ENCODE measurements around the gene FMN2.
A peak's percentile ranks its signal among the peaks of the same experiment; 100 is the strongest.

The FMN2 gene

DNA sequence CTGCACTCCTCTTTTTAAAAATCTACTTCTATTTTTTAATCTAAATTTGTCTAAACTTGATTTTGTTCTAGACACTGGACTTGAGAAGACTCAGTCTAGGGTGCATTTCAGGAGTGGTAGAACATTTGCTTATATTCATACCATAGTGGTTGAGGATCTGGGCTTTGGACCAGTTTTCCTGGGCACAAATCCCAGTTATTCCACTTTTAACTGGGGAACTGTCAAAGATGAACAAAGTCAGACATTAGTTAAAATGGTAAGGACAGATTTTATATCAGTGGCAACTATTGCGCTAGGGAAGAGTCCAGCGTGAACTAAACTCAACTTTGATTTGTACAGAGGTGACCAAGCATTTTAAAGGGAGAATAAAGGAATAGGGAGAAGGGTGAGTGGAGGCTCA lies 102.4 kb downstream of the FMN2 start:
- TF ChIP-seq, protein P1, sequence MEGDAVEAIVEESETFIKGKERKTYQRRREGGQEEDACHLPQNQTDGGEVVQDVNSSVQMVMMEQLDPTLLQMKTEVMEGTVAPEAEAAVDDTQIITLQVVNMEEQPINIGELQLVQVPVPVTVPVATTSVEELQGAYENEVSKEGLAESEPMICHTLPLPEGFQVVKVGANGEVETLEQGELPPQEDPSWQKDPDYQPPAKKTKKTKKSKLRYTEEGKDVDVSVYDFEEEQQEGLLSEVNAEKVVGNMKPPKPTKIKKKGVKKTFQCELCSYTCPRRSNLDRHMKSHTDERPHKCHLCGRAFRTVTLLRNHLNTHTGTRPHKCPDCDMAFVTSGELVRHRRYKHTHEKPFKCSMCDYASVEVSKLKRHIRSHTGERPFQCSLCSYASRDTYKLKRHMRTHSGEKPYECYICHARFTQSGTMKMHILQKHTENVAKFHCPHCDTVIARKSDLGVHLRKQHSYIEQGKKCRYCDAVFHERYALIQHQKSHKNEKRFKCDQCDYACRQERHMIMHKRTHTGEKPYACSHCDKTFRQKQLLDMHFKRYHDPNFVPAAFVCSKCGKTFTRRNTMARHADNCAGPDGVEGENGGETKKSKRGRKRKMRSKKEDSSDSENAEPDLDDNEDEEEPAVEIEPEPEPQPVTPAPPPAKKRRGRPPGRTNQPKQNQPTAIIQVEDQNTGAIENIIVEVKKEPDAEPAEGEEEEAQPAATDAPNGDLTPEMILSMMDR (IDR thresholded peaks at IDR 0.05) = no peak

GRCh38 chr1:240198376-240198775 lies 106.7 kb downstream of the FMN2 start:
- no peaks in the 10 kb centered on the region for H3K4me1 ChIP-seq
- no peak overlapping the region for H3K4me2 ChIP-seq (ENCODE audit: low read length)
- no peak overlapping the region for H3K9ac ChIP-seq
- H2AFZ ChIP-seq = no peak overlapping the region
- no peaks in the 10 kb centered on the region for H3K36me3 ChIP-seq (ENCODE audit: control insufficient read depth, insufficient read depth, low read length)
- TF ChIP-seq, protein P1 (IDR thresholded peaks at IDR 0.05) = no peak
- H3K9me3 ChIP-seq (ENCODE audit: control insufficient read depth, low read length) = no peaks in the 10 kb centered on the region
- peaks cover 3% of the 10 kb centered on the region for H3K79me2 ChIP-seq
- H3K27me3 ChIP-seq (ENCODE audit: control insufficient read depth, insufficient read depth, low read length) = no peaks in the 10 kb centered on the region
- no peak overlapping the region for H3K27ac ChIP-seq
- no peak overlapping the region for H3K4me3 ChIP-seq (ENCODE audit: low read depth, low read length)

More for the DNA sequence above, 102.4 kb downstream of the FMN2 start:
- Histone ChIP-seq H3K4me3 (ENCODE audit: low read depth, low read length) (no peak overlapping the region), H3K9ac (no peak overlapping the region), H3K4me1 (no peaks in the 10 kb centered on the region), H3K79me2 (peaks cover 3% of the 10 kb centered on the region), H2AFZ (no peak overlapping the region), H3K36me3 (ENCODE audit: control insufficient read depth, insufficient read depth, low read length) (no peaks in the 10 kb centered on the region), H3K9me3 (ENCODE audit: control insufficient read depth, low read length) (no peaks in the 10 kb centered on the region), H3K27ac (no peak overlapping the region), H3K27me3 (ENCODE audit: control insufficient read depth, insufficient read depth, low read length) (no peaks in the 10 kb centered on the region), H3K4me2 (ENCODE audit: low read length) (no peak overlapping the region)

- Histone ChIP-seq H3K79me2 (peaks cover 3% of the 10 kb centered on the region), H3K4me2 (ENCODE audit: low read length) (peak overlapping the region; percentile 37), H3K36me3 (ENCODE audit: control insufficient read depth, insufficient read depth, low read length) (no peaks in the 10 kb centered on the region), H3K27ac (peak overlapping the region; percentile 46), H2AFZ (no peak overlapping the region), H3K4me3 (ENCODE audit: low read depth, low read length) (no peak overlapping the region), H3K9ac (no peak overlapping the region), H3K27me3 (ENCODE audit: control insufficient read depth, insufficient read depth, low read length) (no peaks in the 10 kb centered on the region), H3K9me3 (ENCODE audit: control insufficient read depth, low read length) (no peaks in the 10 kb centered on the region), H3K4me1 (no peaks in the 10 kb centered on the region)
- TF ChIP-seq, protein P1 (IDR thresholded peaks at IDR 0.05) = no peak
These were observed 108.3 kb downstream of the FMN2 start for GRCh38 chr1:240199758-240200645.

- no peak overlapping the region for H3K27ac ChIP-seq
- H3K9me3 ChIP-seq (ENCODE audit: control insufficient read depth, low read length) = no peaks in the 10 kb centered on the region
- no peak overlapping the region for H3K4me2 ChIP-seq (ENCODE audit: low read length)
- TF ChIP-seq, protein P1 (IDR thresholded peaks at IDR 0.05) = no peak
- no peak overlapping the region for H3K9ac ChIP-seq
- no peaks in the 10 kb centered on the region for H3K36me3 ChIP-seq (ENCODE audit: control insufficient read depth, insufficient read depth, low read length)
- H3K27me3 ChIP-seq (ENCODE audit: control insufficient read depth, insufficient read depth, low read length) = no peaks in the 10 kb centered on the region
- no peaks in the 10 kb centered on the region for H3K4me1 ChIP-seq
- peaks cover 3% of the 10 kb centered on the region for H3K79me2 ChIP-seq
- H3K4me3 ChIP-seq (ENCODE audit: low read depth, low read length) = no peak overlapping the region
- H2AFZ ChIP-seq = no peak overlapping the region
These were observed 110.2 kb downstream of the FMN2 start for GRCh38 chr1:240201931-240202330.
